ENCODE data around the gene NOTCH4.

Gene NOTCH4

DNA sequence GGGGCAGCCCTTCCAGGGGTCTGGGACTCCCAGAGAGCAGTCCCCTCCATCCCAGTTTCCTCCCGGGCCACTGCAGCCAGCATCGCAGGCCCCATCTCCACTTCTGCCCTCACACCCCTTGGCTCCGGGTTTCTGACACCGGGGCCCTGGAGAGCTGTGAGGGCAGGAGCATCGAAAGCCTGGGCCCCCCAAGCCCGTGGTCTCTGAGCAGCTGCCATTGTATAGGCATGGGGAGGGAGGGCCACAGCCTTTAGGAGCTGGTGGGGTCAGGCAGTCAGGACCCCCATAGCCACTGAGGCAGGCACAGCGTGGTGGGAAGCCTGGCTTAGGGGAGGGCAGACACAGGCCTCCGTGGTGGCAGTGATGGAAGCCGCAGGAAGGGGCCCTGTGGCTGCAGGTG, 21.7 kb downstream of the NOTCH4 start:
- Histone ChIP-seq H2BK15ac (ENCODE audit: low read length) (peak overlapping the region; percentile 32), H3K9ac (ENCODE audit: low read depth, low read length, poor library complexity) (peak overlapping the region; percentile 9), H3K9me3 (replicated peaks in 1 of 2; ENCODE audit: control insufficient read depth in 2 of 2, insufficient read depth in 1 of 2, low read depth in 1 of 2, low read length in 2 of 2) (no peaks in the 10 kb centered on the region), H3K36me3 (replicated peaks in 1 of 2; ENCODE audit: control insufficient read depth in 2 of 2, insufficient read depth in 2 of 2, low read length in 2 of 2) (no peaks in the 10 kb centered on the region), H3K4me2 (ENCODE audit: insufficient read depth, low read length, poor library complexity, severe bottlenecking) (no peak overlapping the region), H3K4ac (ENCODE audit: low read length) (no peak overlapping the region), H3K18ac (ENCODE audit: low read length) (peak overlapping the region; percentile 66), H3K14ac (ENCODE audit: low read length) (peak overlapping the region; percentile 1), H3K4me3 (ENCODE audit: low read length in 2 of 2) (no peak overlapping the region), H3K79me1 (ENCODE audit: low read depth, low read length) (no peaks in the 10 kb centered on the region), H2BK5ac (ENCODE audit: low read length) (peak overlapping the region; percentile 49), H2BK120ac (ENCODE audit: low read depth, low read length) (no peak overlapping the region), H2BK12ac (ENCODE audit: low read length) (peak overlapping the region; percentile 24), H4K91ac (ENCODE audit: low read depth, low read length, poor library complexity) (peak overlapping the region; percentile 74), H4K8ac (ENCODE audit: low read depth, low read length) (no peak overlapping the region), H2AFZ (ENCODE audit: low read length) (peak overlapping the region; percentile 2), H2AK5ac (ENCODE audit: low read depth, low read length) (peak overlapping the region; percentile 24), H3K4me1 (ENCODE audit: control insufficient read depth in 2 of 2, insufficient read depth in 1 of 2, low read depth in 1 of 2, low read length in 2 of 2) (peaks cover 11 to 15% of the 10 kb centered on the region in 2 donors), H3K23ac (ENCODE audit: low read depth, low read length, poor library complexity) (no peak overlapping the region), H3K27ac (replicated peaks; ENCODE audit: low read length) (no peak overlapping the region), H3K27me3 (ENCODE audit: control insufficient read depth in 3 of 3, insufficient read depth in 3 of 3, low read depth in 1 of 3, low read length in 3 of 3) (no peaks in the 10 kb centered on the region)
- no peak for DNase-seq (ENCODE audit: low spot score)
- WGBS, 2 donors (ENCODE audit: extremely low coverage in 2 of 2, insufficient read length in 2 of 2, insufficient replicate concordance in 1 of 2), result no CpG with 5 or more reads among the region's 9 CpGs

DNA sequence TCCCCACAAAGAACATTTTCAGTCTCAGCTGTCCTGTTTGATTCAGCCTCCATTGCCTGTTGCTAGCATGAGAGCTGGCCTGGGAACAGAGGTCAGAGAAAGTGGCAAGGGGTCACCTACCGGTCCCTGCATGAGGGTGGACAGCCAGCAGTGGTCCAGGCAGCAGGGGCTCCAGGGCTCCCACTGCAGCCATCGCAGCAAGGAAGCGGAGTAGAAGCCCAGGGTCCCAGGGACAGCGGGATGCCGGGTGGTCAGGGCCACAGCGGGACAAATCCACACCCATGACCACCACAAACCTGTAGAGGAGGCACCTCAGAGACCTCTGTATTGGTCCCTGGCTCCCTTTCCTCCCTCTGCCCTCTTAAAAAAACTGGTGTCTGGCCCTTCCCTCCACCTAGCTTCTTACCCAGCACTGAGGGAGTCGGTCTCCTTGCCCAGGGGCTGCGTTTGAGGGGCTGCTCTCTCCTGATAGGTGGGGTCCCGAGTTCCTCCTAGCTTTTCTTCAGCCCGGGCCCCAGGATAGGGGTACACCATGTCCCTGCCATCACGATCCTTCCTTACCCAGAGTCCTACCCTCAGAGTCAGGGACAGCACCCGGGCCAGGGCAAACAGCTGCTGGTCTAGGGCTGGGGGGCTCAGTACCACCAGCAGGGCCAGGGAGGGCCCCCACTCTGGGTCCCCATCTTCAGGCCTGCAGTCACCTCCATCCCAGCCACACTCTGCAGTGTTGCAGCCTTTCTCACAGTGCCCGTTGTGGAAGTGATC, 23.0 kb downstream of the NOTCH4 start:
- Histone ChIP-seq H4K8ac (ENCODE audit: low read depth, low read length) (no peak overlapping the region), H3K27ac (replicated peaks; ENCODE audit: low read length) (no peak overlapping the region), H2BK5ac (ENCODE audit: low read length) (no peak overlapping the region), H3K79me1 (ENCODE audit: low read depth, low read length) (no peaks in the 10 kb centered on the region), H3K4me1 (ENCODE audit: control insufficient read depth in 2 of 2, insufficient read depth in 1 of 2, low read depth in 1 of 2, low read length in 2 of 2) (peaks cover 18 to 22% of the 10 kb centered on the region in 2 donors), H3K23ac (ENCODE audit: low read depth, low read length, poor library complexity) (peak overlapping the region; percentile 76), H4K91ac (ENCODE audit: low read depth, low read length, poor library complexity) (no peak overlapping the region), H2BK15ac (ENCODE audit: low read length) (peak overlapping the region; percentile 69), H2BK12ac (ENCODE audit: low read length) (peak overlapping the region; percentile 69), H3K9me3 (replicated peaks in 1 of 2; ENCODE audit: control insufficient read depth in 2 of 2, insufficient read depth in 1 of 2, low read depth in 1 of 2, low read length in 2 of 2) (no peaks in the 10 kb centered on the region), H3K36me3 (replicated peaks in 1 of 2; ENCODE audit: control insufficient read depth in 2 of 2, insufficient read depth in 2 of 2, low read length in 2 of 2) (no peaks in the 10 kb centered on the region), H2AK5ac (ENCODE audit: low read depth, low read length) (no peak overlapping the region), H3K9ac (ENCODE audit: low read depth, low read length, poor library complexity) (no peak overlapping the region), H2AFZ (ENCODE audit: low read length) (no peak overlapping the region), H3K4me2 (ENCODE audit: insufficient read depth, low read length, poor library complexity, severe bottlenecking) (no peak overlapping the region), H2BK120ac (ENCODE audit: low read depth, low read length) (no peak overlapping the region), H3K4ac (ENCODE audit: low read length) (no peak overlapping the region), H3K27me3 (ENCODE audit: control insufficient read depth in 3 of 3, insufficient read depth in 3 of 3, low read depth in 1 of 3, low read length in 3 of 3) (no peaks in the 10 kb centered on the region), H3K14ac (ENCODE audit: low read length) (no peak overlapping the region), H3K4me3 (ENCODE audit: low read length in 2 of 2) (no peak overlapping the region), H3K18ac (ENCODE audit: low read length) (peak overlapping the region; percentile 13)
- no peak for DNase-seq (ENCODE audit: low spot score)
- WGBS, 2 donors (ENCODE audit: extremely low coverage in 2 of 2, insufficient read length in 2 of 2, insufficient replicate concordance in 1 of 2), result no CpG with 5 or more reads among the region's 13 CpGs

DNA sequence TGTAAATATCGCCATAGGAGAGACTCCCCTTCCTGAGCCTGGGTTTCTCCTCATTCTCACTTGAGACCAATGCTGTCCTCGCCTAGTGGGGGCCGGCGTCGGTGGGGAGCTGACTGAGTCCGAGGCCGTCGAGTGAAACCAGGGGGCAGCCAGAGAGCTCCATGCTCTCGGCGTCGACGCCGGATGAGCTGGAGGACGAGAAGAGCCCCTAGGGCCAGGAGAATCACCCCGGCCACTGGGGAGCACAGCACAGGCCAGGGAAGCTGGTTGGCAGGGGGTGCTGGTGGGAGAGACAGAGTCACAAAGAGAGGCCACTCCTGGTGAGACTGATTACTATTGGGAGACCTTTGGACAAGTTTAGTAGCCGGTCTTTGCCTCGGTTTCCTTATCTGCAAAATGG, 25.0 kb downstream of the NOTCH4 start:
- no peaks in the 10 kb centered on the region for H3K36me3 ChIP-seq (replicated peaks in 1 of 2; ENCODE audit: control insufficient read depth in 2 of 2, insufficient read depth in 2 of 2, low read length in 2 of 2)
- H3K9ac ChIP-seq (ENCODE audit: low read depth, low read length, poor library complexity), result no peak overlapping the region
- no peak overlapping the region for H4K8ac ChIP-seq (ENCODE audit: low read depth, low read length)
- H3K4ac ChIP-seq (ENCODE audit: low read length), result no peak overlapping the region
- H3K18ac ChIP-seq (ENCODE audit: low read length), result peak overlapping the region; percentile 77
- H3K27ac ChIP-seq (replicated peaks; ENCODE audit: low read length), result no peak overlapping the region
- H2AFZ ChIP-seq (ENCODE audit: low read length), result no peak overlapping the region
- no peak overlapping the region for H3K4me2 ChIP-seq (ENCODE audit: insufficient read depth, low read length, poor library complexity, severe bottlenecking)
- peak overlapping the region; percentile 15 for H2AK5ac ChIP-seq (ENCODE audit: low read depth, low read length)
- H2BK15ac ChIP-seq (ENCODE audit: low read length), result no peak overlapping the region
- H3K23ac ChIP-seq (ENCODE audit: low read depth, low read length, poor library complexity), result no peak overlapping the region
- H2BK12ac ChIP-seq (ENCODE audit: low read length), result no peak overlapping the region
- no peaks in the 10 kb centered on the region for H3K27me3 ChIP-seq (ENCODE audit: control insufficient read depth in 3 of 3, insufficient read depth in 3 of 3, low read depth in 1 of 3, low read length in 3 of 3)
- H3K79me1 ChIP-seq (ENCODE audit: low read depth, low read length), result no peaks in the 10 kb centered on the region
- peaks cover 20 to 25% of the 10 kb centered on the region in 2 donors for H3K4me1 ChIP-seq (ENCODE audit: control insufficient read depth in 2 of 2, insufficient read depth in 1 of 2, low read depth in 1 of 2, low read length in 2 of 2)
- H2BK5ac ChIP-seq (ENCODE audit: low read length), result no peak overlapping the region
- peak overlapping the region; percentile 65 for H2BK120ac ChIP-seq (ENCODE audit: low read depth, low read length)
- H4K91ac ChIP-seq (ENCODE audit: low read depth, low read length, poor library complexity), result no peak overlapping the region
- no peak overlapping the region for H3K14ac ChIP-seq (ENCODE audit: low read length)
- no peaks in the 10 kb centered on the region for H3K9me3 ChIP-seq (replicated peaks in 1 of 2; ENCODE audit: control insufficient read depth in 2 of 2, insufficient read depth in 1 of 2, low read depth in 1 of 2, low read length in 2 of 2)
- WGBS, 2 donors (ENCODE audit: extremely low coverage in 2 of 2, insufficient read length in 2 of 2, insufficient replicate concordance in 1 of 2), result no CpG with 5 or more reads among the region's 17 CpGs
- H3K4me3 ChIP-seq (ENCODE audit: low read length in 2 of 2), result no peak overlapping the region
- no peak for DNase-seq (ENCODE audit: low spot score)

DNA sequence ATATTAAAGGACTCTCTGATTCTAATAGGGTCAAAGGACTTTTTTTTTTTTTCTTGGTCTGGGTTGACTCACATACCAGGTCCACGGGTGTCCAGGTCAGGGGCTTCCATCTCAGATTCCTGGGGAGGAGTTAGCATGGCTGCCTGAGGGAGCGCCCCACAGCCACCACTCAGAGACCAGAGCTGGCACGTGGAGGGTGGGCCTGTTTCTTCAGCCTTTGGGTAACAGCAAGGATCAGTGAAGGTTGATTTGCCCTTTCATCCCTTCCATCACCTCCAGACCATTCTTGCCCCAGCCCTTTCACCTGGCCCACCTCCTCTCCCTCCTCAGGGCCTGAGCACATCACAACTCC, 25.5 kb downstream of the NOTCH4 start:
- Histone ChIP-seq H3K4me2 (ENCODE audit: insufficient read depth, low read length, poor library complexity, severe bottlenecking) (no peak overlapping the region), H3K4ac (ENCODE audit: low read length) (no peak overlapping the region), H3K18ac (ENCODE audit: low read length) (peak overlapping the region; percentile 7), H3K36me3 (replicated peaks in 1 of 2; ENCODE audit: control insufficient read depth in 2 of 2, insufficient read depth in 2 of 2, low read length in 2 of 2) (no peaks in the 10 kb centered on the region), H2BK12ac (ENCODE audit: low read length) (peak overlapping the region; percentile 33), H3K27ac (replicated peaks; ENCODE audit: low read length) (no peak overlapping the region), H2AK5ac (ENCODE audit: low read depth, low read length) (peak overlapping the region; percentile 15), H2BK5ac (ENCODE audit: low read length) (no peak overlapping the region), H3K14ac (ENCODE audit: low read length) (no peak overlapping the region), H3K4me3 (ENCODE audit: low read length in 2 of 2) (no peak overlapping the region), H3K27me3 (ENCODE audit: control insufficient read depth in 3 of 3, insufficient read depth in 3 of 3, low read depth in 1 of 3, low read length in 3 of 3) (no peaks in the 10 kb centered on the region), H3K79me1 (ENCODE audit: low read depth, low read length) (no peaks in the 10 kb centered on the region), H2BK120ac (ENCODE audit: low read depth, low read length) (peak overlapping the region; percentile 65), H3K9me3 (replicated peaks in 1 of 2; ENCODE audit: control insufficient read depth in 2 of 2, insufficient read depth in 1 of 2, low read depth in 1 of 2, low read length in 2 of 2) (no peaks in the 10 kb centered on the region), H4K8ac (ENCODE audit: low read depth, low read length) (peak overlapping the region; percentile 20), H3K4me1 (ENCODE audit: control insufficient read depth in 2 of 2, insufficient read depth in 1 of 2, low read depth in 1 of 2, low read length in 2 of 2) (peaks cover 15 to 21% of the 10 kb centered on the region in 2 donors), H3K9ac (ENCODE audit: low read depth, low read length, poor library complexity) (peak overlapping the region; percentile 24), H2BK15ac (ENCODE audit: low read length) (no peak overlapping the region), H3K23ac (ENCODE audit: low read depth, low read length, poor library complexity) (peak overlapping the region; percentile 34), H4K91ac (ENCODE audit: low read depth, low read length, poor library complexity) (no peak overlapping the region), H2AFZ (ENCODE audit: low read length) (no peak overlapping the region)
- no peak for DNase-seq (ENCODE audit: low spot score)
- no CpG with 5 or more reads among the region's 3 CpGs for WGBS, 2 donors (ENCODE audit: extremely low coverage in 2 of 2, insufficient read length in 2 of 2, insufficient replicate concordance in 1 of 2)

Data from neuronal stem cell (in vitro differentiated cells).